GM19455 (cell line): Measurements from ENCODE around the gene GARIN5A.

Experiments used
- ATAC-seq: cut with Tn5 transposase; IDR thresholded peaks from one replicate; pipeline ENCODE4 v1.9.1; 2021; ENCODE audit not compliant: unreplicated experiment

Gene GARIN5A

DNA sequence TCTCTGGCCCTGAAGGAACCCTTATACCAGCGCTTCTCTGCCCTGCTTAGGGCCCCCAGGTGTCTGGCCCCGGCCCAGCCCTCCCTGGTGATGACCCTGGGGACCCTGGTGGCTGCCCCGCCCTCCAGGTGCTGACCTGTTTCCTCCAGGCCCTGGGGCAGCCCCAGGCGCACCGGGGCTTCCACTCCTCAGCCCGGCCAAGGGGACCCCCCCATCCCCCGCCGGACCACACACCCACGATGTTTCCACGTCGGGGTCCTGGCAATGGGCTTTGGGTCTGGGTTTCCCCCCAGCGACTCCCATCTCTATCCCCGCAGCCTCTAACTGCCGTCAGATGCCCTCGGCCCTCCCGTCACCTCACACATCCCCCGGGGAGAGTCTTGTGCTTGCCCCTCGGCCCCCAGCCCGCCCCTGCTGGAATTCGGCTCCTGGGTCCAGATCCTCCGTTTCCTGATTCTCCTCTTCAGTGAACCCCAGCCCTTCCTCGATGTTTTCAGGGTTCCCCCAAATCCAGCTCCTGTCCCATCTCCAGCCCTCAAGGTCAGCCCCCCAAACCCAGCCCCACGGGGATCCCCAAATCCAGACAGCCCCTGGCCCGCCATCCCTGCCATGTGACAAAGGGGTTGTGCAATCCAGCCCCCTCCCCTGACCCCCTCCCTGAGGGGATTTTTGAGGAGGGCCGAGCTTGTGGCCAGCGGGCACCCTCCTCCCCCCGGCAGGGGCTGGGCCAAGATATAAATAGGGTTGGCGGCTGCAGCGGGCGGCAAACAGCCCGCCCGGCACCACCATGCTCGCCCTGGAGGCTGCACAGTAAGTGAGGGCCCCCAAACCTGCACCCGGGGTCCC lies 58.2 kb downstream of the GARIN5A start, which contains the start of gene SPIB:
Gene SPIB (plus strand): TSS at position 763 of the 846 bp plus-strand sequence. CDS start 25 bp downstream, at position 788.
- ATAC-seq = no peak

DNA sequence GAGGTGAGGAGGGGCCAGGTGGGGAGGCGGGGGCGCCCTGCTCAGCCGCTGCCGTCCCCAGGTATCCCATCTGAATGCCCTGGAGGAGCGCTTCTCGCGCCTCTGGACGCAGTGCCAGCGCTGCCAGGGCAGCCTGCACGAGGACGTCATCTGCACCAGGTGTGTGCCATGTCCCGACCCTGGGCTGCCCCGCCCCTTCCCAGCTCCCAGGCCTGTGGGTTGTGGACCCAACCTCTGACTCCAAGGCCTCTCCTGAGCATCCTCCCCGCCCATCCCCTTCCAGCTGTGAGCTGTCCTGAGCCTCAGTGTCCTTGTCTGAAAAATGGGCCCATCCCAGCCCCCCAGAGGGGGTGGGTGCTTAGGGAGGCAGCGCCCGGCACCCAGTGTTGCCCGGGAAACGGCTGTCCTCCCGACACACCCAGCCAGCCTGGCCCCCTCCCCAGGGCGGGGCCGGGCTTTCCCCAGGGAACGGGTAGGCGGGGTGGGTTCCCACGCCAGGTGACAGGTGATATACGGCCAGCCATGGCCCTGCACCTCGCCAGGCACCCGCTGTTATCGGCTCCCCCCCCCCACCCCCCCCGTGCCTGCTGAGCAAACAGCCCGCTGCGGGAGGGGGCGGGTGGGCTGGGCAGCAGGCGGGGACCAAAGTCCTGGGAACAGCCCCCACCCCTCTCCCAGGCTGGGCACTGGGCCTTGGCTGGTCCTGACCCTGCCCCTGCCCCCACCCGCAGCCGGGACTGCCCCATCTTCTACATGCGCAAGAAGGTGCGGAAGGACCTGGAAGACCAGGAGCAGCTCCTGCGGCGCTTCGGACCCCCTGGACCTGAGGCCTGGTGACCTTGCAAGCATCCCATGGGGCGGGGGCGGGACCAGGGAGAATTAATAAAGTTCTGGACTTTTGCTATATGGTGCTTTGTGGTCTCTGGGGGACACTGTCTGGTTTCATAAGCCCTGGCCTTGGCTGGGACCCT lies 59.3 kb downstream of the GARIN5A start:
- no peak for ATAC-seq
